ENCODE data around the gene TNS3.
"Not testable (repeated sequence)": the region's sequence is repeated elsewhere in the genome, so short reads cannot be mapped to it uniquely, and the experiment has no call there.

The TNS3 gene

GRCh38 chr7:47561715-47562446 is 20.0 kb downstream of the TNS3 start:
- DNase-seq (ENCODE audit: low read depth in 3 of 3), result no peak

DNA sequence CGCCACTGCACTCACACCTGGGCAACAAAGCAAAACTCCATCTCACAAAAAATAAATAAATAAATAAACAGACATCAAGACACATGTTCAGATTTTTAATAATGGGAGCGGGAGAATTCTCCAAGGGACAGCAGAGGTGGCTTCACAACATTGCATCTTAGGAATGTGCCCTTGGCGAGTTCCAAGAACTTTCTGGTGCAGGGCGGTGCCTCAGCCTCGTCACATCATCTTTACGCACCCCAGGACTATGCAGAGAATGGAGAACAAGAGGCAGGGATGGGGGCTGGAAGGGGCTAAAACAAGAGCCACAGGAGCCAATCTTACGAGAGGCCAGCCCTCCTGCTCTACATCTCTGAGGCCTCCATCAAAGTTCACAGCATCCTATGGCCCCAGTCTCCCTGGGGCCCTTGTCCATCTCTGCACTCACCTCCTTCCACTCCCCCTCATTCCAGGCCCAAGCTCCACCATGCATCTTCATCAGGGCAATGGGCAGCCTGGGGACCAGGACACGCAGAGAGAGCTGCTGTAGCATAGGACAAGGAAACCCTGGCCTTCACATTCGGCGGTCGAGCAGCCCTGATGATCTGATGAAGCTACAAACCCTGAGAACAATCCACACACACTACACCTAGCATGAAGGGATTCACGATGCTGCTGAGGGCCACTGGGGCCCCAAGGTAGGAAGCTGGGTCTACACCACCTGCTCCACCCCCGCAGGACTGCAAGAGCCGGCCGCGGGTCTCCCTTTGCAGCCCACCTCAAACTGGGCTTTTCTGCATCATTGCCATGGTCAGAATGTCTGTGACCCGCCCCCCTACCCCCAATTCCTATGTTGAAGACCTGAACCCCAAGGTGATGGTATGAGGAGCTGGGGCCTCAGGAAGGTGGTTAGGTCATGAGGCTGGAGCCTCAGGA is 22.3 kb downstream of the TNS3 start:
- no peak for DNase-seq (ENCODE audit: low read depth in 3 of 3)

DNA sequence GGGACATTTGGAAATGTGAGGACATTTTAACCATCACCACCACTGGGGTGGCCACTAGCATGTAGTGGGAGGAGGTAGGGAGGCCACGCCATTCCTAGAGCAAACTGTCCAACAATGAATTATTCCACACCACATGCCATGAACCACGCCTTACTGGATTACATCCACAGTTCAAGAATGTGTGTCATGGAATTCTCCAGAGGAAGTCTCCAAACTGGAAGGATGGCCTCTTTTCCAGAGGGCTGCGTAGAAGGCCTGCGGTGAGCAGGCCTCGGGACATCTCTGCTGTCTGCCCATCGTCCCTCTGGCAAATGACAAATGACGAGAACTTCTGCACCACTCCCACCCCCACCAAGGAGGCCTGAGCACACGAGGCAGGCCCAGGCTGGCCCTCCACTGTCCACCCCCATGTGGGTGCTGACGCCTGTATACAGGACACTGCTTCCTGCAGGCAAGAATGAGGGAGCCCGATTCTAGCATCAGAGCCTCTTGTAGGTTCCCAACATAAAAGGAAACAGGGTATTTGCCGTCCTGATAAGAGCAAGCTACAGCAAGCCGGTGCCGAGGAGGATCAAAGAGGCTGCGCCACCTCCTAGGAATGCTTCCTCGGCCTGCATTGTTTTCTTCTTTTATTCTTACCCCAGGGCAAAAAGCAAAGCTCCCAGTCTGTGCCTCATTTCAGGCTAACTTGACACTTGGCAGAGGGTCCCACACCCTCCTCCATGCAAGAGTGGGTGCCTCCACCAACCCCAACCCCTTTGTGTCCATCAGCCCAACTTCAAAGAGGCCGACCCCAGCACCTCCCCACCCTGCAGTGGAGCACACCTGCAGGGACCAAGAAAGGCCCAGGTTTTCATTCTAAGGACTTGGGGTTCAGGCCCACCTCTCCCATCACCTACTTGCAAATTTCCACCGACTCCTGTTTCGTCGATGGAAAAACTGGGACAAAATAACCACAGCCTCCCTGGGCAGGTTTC is 23.9 kb downstream of the TNS3 start:
- DNase-seq (ENCODE audit: low read depth in 3 of 3), result no peak

- DNase-seq (ENCODE audit: low read depth in 3 of 3), result no peak
These were observed 24.6 kb downstream of the TNS3 start for GRCh38 chr7:47557317-47557693.

GRCh38 chr7:47556511-47557180 is 25.3 kb downstream of the TNS3 start:
- DNase-seq (ENCODE audit: low read depth in 3 of 3), result no peak

DNA sequence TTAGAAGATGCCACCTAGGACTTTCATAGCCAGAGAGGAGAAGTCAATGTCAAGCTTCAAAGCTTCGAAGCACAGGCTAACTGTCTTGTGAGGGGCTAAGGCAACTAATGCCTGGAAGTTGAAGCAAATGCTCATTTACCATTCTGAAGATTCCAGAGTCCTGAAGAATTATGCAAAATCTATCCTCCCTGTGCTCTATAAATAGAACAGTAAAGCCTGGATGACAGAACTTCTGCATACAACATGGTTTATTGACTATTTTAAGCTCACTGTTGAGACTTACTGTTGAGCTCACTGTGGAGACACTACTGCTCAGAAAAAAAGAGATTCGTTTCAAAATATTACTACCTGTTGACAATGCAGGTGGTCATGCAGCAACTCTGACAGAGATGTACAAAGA is 28.6 kb downstream of the TNS3 start:
- no peak for DNase-seq (ENCODE audit: low read depth in 3 of 3)

DNA sequence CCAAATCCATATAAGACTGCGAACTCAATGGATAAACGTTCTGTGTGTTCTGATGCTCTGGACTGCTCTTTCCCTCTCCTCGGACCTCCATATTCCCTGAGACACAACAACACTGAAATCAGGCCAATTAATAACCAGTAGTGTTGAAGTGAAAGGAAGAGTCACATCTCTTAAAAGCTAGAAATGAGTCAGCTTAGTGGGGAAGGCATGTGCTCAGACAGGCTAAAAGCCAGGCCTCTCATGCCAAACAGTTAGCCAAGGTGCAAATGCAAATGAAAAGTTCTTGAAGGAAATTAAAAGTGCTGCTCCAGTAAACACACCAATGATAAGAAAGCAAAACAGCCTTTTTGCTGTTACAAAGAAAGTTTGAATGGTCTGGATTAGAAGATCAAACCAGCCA is 29.3 kb downstream of the TNS3 start:
- DNase-seq (ENCODE audit: low read depth in 3 of 3), result no peak

GRCh38 chr7:47551668-47552440 is 30.1 kb downstream of the TNS3 start:
- DNase-seq (ENCODE audit: low read depth in 3 of 3), result no peak

DNA sequence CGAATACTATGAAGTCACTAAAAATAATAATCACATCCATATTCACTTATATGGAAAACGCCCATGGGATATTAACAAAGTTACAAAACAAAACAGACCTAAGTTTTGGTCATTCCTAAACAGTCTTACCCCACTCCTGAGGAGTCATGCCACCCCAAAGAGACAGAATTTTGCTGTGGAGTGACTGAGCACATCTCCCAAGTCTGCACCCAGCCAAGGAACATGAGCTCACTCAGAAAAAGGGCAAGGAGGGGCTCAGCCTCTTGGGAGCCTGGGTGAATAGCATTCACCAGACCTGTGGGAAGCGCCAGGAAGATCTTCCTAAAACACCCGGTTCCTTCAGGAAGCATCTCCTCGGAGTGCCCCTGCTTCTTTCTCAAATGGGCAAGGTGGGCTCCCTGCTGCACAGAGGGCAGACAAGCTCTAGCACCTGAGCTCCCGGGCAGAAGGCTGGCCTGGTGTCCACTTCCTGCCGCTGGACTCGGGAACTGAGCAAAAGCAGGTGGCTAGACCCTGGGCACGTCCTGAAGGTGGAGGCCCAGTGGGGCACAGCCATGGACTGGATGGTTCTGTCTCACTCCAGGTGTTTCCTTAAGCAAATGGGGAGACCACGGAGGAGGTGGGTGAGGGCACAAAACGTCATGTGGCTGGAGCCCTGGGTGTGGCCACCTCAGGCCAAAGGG is 31.0 kb downstream of the TNS3 start:
- no peak for DNase-seq (ENCODE audit: low read depth in 3 of 3)

- no peak for DNase-seq (ENCODE audit: low read depth in 3 of 3)
These were observed 32.0 kb downstream of the TNS3 start for GRCh38 chr7:47549916-47550315.

- DNase-seq (ENCODE audit: low read depth in 3 of 3), result no peak
These were observed 32.5 kb downstream of the TNS3 start for GRCh38 chr7:47549397-47549796.

DNA sequence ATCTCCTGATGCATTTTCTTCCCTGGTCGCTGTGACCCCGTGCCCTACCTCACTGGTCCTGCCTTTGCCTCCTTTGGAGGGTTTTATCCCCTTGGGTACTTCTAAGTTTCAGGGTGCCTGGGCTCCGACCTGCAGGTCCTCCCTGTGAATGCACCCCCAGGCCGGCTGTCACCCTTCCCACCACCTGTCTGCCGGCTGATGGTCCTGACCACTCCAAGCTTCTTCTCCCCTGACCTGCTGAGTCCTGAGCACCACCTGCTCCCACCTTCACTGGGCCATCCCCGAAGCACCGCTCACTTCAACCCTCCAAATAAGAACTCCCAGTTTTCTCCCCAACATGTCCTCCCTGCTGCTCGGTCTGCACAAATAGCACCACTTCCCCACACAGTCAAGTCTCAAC is 33.4 kb downstream of the TNS3 start:
- no peak for DNase-seq (ENCODE audit: low read depth in 3 of 3)

GRCh38 chr7:47546733-47547494 is 35.0 kb downstream of the TNS3 start:
- no peak for DNase-seq (ENCODE audit: low read depth in 3 of 3)

DNA sequence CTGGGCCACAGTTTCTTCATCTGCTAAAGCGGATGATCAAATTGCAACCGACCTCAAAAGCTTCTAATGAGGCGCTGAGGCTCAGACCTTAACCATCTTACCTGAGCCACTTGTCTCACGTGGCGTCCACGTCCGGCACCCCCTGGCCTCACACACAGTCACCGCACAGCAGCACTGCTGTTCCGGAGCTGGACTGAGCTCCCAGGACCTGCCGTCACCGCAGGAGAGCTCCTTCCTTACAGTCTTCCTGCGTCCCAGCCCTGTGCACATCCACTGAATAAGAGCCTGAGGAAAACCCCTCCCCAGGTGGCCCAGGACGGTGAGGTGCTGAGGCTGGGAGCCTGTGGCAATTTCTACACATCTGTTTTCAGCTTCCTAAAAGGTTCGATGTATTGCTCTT is 35.7 kb downstream of the TNS3 start:
- DNase-seq (ENCODE audit: low read depth in 3 of 3), result no peak

GRCh38 chr7:47544416-47544815 is 37.5 kb downstream of the TNS3 start:
- no peak for DNase-seq (ENCODE audit: low read depth in 3 of 3)

- DNase-seq (ENCODE audit: low read depth in 3 of 3), result no peak
These were observed 38.2 kb downstream of the TNS3 start for GRCh38 chr7:47543714-47544113.

DNA sequence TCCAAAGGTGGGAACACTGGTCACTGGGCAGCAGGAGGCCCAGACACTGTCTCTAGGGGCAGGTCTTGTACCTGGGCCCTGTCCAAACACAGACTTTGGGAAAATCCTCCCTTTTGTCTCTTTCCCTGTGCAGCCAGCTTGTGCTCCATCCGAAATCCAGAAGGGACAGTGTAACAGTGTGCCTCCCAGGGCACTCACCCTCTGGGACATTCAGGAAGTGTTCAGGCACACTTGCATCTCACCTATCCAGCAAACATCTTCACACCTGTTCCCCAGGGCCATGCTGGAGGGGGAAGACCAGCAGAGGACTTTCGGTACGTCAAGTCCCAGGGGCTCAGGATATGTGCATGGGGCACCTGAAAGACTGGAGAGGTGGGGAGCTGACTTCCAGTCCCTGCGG is 38.9 kb downstream of the TNS3 start:
- no peak for DNase-seq (ENCODE audit: low read depth in 3 of 3)

- no peak for DNase-seq (ENCODE audit: low read depth in 3 of 3)
These were observed 39.9 kb downstream of the TNS3 start for GRCh38 chr7:47542051-47542450.

GRCh38 chr7:47541485-47541884 is 40.4 kb downstream of the TNS3 start:
- DNase-seq (ENCODE audit: low read depth in 3 of 3), result not testable (repeated sequence)

Data from stimulated activated CD4-positive, alpha-beta T cell treated with anti-CD3 and anti-CD28 coated beads, TNF-alpha, amount 100 ng/mL, for 24 hours (primary cell).